T-helper 1 cell treated with Interleukin-12 subunit alpha and Interleukin-12 subunit beta and Interleukin-4 antibody, amounts not matched to agents 30 μg/mL and 1 μg/mL, for 36 hours (primary cell): ENCODE results near the gene UBAP1L.
"Not testable (repeated sequence)": the region's sequence is repeated elsewhere in the genome, so short reads cannot be mapped to it uniquely, and the experiment has no call there.

Experiments used
- H3K27ac Mint-ChIP-seq: one replicate; pipeline ENCODE4 v1.8.0; 2021; ENCODE audit warnings: mild to moderate bottlenecking, mixed read lengths
- H3K27me3 Mint-ChIP-seq: one replicate; pipeline ENCODE4 v1.8.0; 2021; ENCODE audit warnings: low read depth, mixed read lengths
- H3K36me3 Mint-ChIP-seq: one replicate; pipeline ENCODE4 v1.8.0; 2021; ENCODE audit warnings: low read depth, mixed read lengths
- H3K4me1 Mint-ChIP-seq: one replicate; pipeline ENCODE4 v1.8.0; 2021; ENCODE audit warnings: low read depth, mixed read lengths
- H3K4me3 Mint-ChIP-seq: one replicate; pipeline ENCODE4 v1.8.0; 2021; ENCODE audit warnings: mild to moderate bottlenecking, moderate library complexity, mixed read lengths
- H3K9me3 Mint-ChIP-seq: one replicate; pipeline ENCODE4 v1.8.0; 2021; ENCODE audit warnings: mixed read lengths

UBAP1L gene

GRCh38 chr15:65110676-65111292 is 4.2 kb downstream of the UBAP1L start:
- Mint-ChIP-seq H3K36me3 (peaks cover 22% of the 10 kb centered on the region), H3K27me3 (no peaks in the 10 kb centered on the region), H3K4me3 (no peak overlapping the region), H3K9me3 (no peaks in the 10 kb centered on the region), H3K4me1 (peaks cover 3% of the 10 kb centered on the region), H3K27ac (peak overlapping the region; percentile 34)

GRCh38 chr15:65106011-65106590 is 8.9 kb downstream of the UBAP1L start:
- no peaks in the 10 kb centered on the region for H3K27me3 Mint-ChIP-seq
- H3K9me3 Mint-ChIP-seq, result no peaks in the 10 kb centered on the region
- peaks cover 10% of the 10 kb centered on the region for H3K36me3 Mint-ChIP-seq
- peaks cover 6% of the 10 kb centered on the region for H3K4me1 Mint-ChIP-seq
- H3K4me3 Mint-ChIP-seq, result no peak overlapping the region
- H3K27ac Mint-ChIP-seq, result no peak overlapping the region

- no peak overlapping the region for H3K27ac Mint-ChIP-seq
- no peaks in the 10 kb centered on the region for H3K9me3 Mint-ChIP-seq
- H3K4me3 Mint-ChIP-seq, result no peak overlapping the region
- peaks cover 6% of the 10 kb centered on the region for H3K4me1 Mint-ChIP-seq
- peaks cover 12% of the 10 kb centered on the region for H3K36me3 Mint-ChIP-seq
- H3K27me3 Mint-ChIP-seq, result no peaks in the 10 kb centered on the region
Observed at GRCh38 chr15:65105038-65105437, 10.0 kb downstream of the UBAP1L start.

- H3K27me3 Mint-ChIP-seq, result no peaks in the 10 kb centered on the region
Observed at GRCh38 chr15:65102912-65103311, 12.1 kb downstream of the UBAP1L start.

GRCh38 chr15:65101891-65102708 is 12.9 kb downstream of the UBAP1L start:
- Mint-ChIP-seq H3K36me3 (peaks cover 23% of the 10 kb centered on the region), H3K27ac (peak overlapping the region; percentile 41), H3K4me3 (no peak overlapping the region), H3K4me1 (peaks cover 6% of the 10 kb centered on the region), H3K27me3 (no peaks in the 10 kb centered on the region), H3K9me3 (no peaks in the 10 kb centered on the region)

More at GRCh38 chr15:65102912-65103311, 12.1 kb downstream of the UBAP1L start:
- peaks cover 6% of the 10 kb centered on the region for H3K4me1 Mint-ChIP-seq
- no peak overlapping the region for H3K27ac Mint-ChIP-seq
- H3K36me3 Mint-ChIP-seq, result peaks cover 23% of the 10 kb centered on the region
- H3K9me3 Mint-ChIP-seq, result no peaks in the 10 kb centered on the region
- H3K4me3 Mint-ChIP-seq, result no peak overlapping the region

- Mint-ChIP-seq H3K9me3 (no peaks in the 10 kb centered on the region), H3K27ac (peak overlapping the region; percentile 41), H3K4me3 (no peak overlapping the region), H3K36me3 (peaks cover 23% of the 10 kb centered on the region), H3K27me3 (no peaks in the 10 kb centered on the region), H3K4me1 (peaks cover 6% of the 10 kb centered on the region)
Observed at GRCh38 chr15:65101411-65101890, 13.5 kb downstream of the UBAP1L start.

- Mint-ChIP-seq H3K9me3 (no peaks in the 10 kb centered on the region), H3K27me3 (no peaks in the 10 kb centered on the region), H3K27ac (no peak overlapping the region), H3K36me3 (peaks cover 18% of the 10 kb centered on the region), H3K4me1 (peaks cover 2% of the 10 kb centered on the region), H3K4me3 (no peak overlapping the region)
Observed at GRCh38 chr15:65100442-65100841, 14.6 kb downstream of the UBAP1L start.

GRCh38 chr15:65099801-65100200 is 15.2 kb downstream of the UBAP1L start:
- peaks cover 18% of the 10 kb centered on the region for H3K36me3 Mint-ChIP-seq
- not testable (repeated sequence) for H3K27me3 Mint-ChIP-seq, H3K27ac Mint-ChIP-seq, H3K4me3 Mint-ChIP-seq, H3K9me3 Mint-ChIP-seq, H3K4me1 Mint-ChIP-seq

GRCh38 chr15:65099336-65099735 is 15.7 kb downstream of the UBAP1L start:
- no peak overlapping the region for H3K27ac Mint-ChIP-seq
- no peaks in the 10 kb centered on the region for H3K9me3 Mint-ChIP-seq
- peaks cover 18% of the 10 kb centered on the region for H3K36me3 Mint-ChIP-seq
- H3K27me3 Mint-ChIP-seq, result no peaks in the 10 kb centered on the region
- no peak overlapping the region for H3K4me3 Mint-ChIP-seq
- H3K4me1 Mint-ChIP-seq, result peaks cover 2% of the 10 kb centered on the region

- no peak overlapping the region for H3K27ac Mint-ChIP-seq
- no peaks in the 10 kb centered on the region for H3K27me3 Mint-ChIP-seq
- peaks cover 2% of the 10 kb centered on the region for H3K4me1 Mint-ChIP-seq
- H3K9me3 Mint-ChIP-seq, result no peaks in the 10 kb centered on the region
- H3K4me3 Mint-ChIP-seq, result no peak overlapping the region
- H3K36me3 Mint-ChIP-seq, result peaks cover 18% of the 10 kb centered on the region
Observed at GRCh38 chr15:65097651-65098263, 17.2 kb downstream of the UBAP1L start.

GRCh38 chr15:65096481-65097385 is 18.3 kb downstream of the UBAP1L start:
- Mint-ChIP-seq H3K36me3 (peaks cover 17% of the 10 kb centered on the region), H3K27me3 (no peaks in the 10 kb centered on the region)

GRCh38 chr15:65095747-65096104 is 19.3 kb downstream of the UBAP1L start:
- no peak overlapping the region for H3K4me3 Mint-ChIP-seq
- peaks cover 14% of the 10 kb centered on the region for H3K36me3 Mint-ChIP-seq
- no peaks in the 10 kb centered on the region for H3K27me3 Mint-ChIP-seq
- H3K27ac Mint-ChIP-seq, result no peak overlapping the region
- H3K4me1 Mint-ChIP-seq, result no peaks in the 10 kb centered on the region
- no peaks in the 10 kb centered on the region for H3K9me3 Mint-ChIP-seq

More at GRCh38 chr15:65096481-65097385, 18.3 kb downstream of the UBAP1L start:
- H3K4me1 Mint-ChIP-seq, result peaks cover 2% of the 10 kb centered on the region
- H3K9me3 Mint-ChIP-seq, result no peaks in the 10 kb centered on the region
- no peak overlapping the region for H3K27ac Mint-ChIP-seq
- H3K4me3 Mint-ChIP-seq, result no peak overlapping the region

GRCh38 chr15:65095011-65095746 is 19.8 kb downstream of the UBAP1L start:
- H3K4me1 Mint-ChIP-seq, result no peaks in the 10 kb centered on the region

More at GRCh38 chr15:65095011-65095746, 19.8 kb downstream of the UBAP1L start:
- peaks cover 11% of the 10 kb centered on the region for H3K36me3 Mint-ChIP-seq
- no peak overlapping the region for H3K4me3 Mint-ChIP-seq
- no peak overlapping the region for H3K27ac Mint-ChIP-seq
- no peaks in the 10 kb centered on the region for H3K27me3 Mint-ChIP-seq
- no peaks in the 10 kb centered on the region for H3K9me3 Mint-ChIP-seq
